HG03565 (cell line): ENCODE measurements around the gene TNFRSF14.
"Not testable (repeated sequence)": the region's sequence is repeated elsewhere in the genome, so short reads cannot be mapped to it uniquely, and the experiment has no call there.

Experiments
- ATAC-seq: cut with Tn5 transposase; IDR thresholded peaks from one replicate; pipeline ENCODE4 v1.9.1; 2021; ENCODE audit warnings: mild to moderate bottlenecking, moderate library complexity; ENCODE audit not compliant: unreplicated experiment

The TNFRSF14 gene

DNA sequence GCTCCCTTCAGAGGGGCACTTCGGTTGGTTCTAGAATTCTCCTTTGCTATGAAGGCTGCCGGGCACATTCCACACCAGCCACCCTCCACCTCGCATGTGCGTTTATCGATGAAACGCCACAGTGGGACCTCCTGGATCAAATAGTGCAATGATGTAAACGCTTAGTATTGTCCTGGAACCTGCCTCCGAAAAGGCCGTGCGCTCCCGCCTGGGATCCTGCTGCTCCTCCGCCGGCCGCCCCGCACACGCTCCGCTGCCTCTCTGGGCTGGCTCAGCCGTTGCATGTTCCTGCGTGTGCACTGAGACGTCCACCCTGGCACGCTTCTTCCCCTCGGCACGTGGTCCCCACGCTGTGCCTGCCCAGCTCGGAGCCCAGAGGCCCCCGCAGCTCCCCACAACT is 4.0 kb upstream of the TNFRSF14 start:
- no peak for ATAC-seq

DNA sequence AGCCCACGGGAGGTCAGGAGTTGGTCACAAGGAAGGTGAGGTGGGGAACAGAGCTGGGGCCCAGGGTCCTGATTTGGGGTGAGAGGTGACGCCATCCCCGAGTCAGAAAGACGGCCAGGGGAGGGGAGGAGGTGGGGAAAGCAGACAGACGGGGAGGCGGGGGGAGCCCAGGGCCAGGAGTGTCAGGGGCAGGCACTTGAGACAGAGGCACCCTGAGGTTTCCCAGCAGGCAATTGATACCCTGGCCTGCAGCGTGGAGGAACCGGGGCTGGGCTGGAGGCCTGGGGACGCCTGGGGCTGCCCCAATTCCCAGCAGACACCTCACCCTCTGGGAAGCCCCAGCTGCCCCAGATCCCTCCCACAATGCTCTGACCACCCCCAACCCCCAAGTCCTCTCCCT is 3.1 kb upstream of the TNFRSF14 start:
- ATAC-seq: not testable (repeated sequence)

DNA sequence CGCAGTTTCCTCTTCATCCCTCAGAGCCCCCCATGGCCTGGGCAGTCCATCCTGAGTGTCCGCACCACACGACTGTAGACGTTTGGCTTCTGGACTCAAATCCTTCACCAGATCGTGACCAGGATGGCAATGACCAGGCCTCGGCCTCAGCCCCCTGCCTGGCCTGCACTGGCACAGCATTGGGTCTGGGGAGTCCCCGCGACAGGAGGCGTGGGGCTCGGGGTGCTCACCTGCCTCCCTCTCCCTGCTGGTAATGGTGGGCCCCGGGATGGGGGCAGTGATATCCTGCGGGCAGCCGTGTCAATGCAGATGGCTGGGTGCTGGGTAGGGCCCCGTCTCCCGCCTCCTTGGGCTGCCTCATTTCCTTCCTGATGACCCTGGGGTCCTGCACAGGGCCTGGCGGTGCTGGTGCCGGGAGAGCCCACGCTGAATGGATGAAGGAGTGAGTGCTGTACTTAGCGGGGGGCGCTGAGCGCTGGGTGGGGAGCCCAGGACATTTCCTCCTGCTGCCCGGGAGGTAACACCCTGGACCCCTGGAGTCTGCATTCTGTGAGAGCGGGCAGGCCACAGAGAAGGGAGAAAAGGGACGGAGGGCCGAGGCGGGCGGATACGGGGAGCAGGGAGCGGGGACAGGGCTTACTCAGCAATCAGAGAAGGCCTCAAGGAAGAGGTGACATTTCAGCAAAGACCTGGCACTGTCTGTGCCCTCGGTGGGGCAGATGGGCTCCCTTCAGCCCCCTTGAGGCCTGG is 2.1 kb upstream of the TNFRSF14 start:
- ATAC-seq: no peak

DNA sequence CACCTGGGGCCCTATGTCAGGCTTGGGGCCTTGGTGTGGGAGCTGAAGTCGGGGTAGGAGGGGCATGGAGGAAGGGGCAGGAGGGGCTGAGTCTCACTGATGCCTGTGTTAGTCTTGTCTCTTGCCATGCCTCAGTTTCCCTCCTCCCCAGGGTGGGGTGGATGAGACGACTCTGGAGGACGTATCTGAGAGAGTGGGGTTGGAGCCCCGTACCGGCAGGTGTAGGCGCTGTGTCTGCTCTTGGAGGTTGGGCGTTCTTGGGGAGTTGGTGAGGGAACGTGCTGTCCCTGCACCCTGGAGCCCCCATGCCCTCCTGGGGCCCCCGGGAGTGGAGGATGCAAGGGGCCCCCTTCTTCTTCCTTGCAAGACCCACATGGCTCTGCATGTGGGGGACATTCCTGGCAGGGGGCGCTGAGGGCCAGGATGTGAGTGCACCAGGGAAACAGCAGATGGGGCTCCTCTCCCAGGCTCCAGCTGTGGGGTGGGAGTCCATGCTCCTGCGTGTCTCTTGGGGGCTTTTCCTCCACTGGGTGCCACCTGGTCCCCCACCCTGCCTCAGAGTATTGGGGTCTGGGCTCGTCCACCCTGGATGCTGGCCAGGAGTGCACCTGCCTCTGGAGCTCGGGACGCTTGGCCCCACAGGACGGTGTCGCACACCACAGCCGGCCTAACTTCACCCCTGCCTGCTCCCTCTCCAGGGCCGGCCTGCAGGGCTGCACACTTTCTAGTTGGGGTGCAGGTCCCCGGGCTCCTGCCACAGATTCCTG is 1.4 kb upstream of the TNFRSF14 start:
- no peak for ATAC-seq

DNA sequence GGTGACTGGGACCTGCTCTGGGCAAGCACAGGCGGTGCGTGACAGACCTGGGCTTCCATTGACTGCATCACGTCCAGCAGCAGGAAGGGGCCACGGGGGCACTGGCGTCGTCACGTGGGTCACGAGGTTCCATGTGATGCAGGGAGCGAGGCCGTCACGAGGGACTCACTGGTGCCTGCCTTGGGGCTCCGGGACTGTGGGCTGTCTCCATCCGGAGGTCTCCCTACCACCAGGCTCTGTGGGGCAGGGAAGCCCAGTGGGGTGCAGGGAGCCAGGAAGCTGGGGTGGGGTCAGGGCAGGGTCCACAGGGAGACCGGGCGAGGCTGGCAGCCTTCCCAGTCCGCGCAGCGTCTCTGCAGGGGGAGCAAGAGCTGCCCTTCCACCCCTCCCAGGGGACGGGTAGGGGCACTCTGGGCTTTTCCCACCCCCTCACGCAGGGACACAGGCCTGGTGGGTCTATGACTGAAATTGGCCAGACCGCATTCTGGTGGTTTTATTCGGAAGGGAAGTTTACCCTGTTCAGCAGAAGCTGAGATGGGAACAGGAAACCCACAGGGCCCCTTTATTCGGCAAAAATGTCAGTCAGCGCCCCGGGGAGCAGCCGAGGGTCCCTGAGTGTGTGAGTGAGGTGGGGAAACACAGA is 416 bp upstream of the TNFRSF14 start:
- no peak for ATAC-seq

DNA sequence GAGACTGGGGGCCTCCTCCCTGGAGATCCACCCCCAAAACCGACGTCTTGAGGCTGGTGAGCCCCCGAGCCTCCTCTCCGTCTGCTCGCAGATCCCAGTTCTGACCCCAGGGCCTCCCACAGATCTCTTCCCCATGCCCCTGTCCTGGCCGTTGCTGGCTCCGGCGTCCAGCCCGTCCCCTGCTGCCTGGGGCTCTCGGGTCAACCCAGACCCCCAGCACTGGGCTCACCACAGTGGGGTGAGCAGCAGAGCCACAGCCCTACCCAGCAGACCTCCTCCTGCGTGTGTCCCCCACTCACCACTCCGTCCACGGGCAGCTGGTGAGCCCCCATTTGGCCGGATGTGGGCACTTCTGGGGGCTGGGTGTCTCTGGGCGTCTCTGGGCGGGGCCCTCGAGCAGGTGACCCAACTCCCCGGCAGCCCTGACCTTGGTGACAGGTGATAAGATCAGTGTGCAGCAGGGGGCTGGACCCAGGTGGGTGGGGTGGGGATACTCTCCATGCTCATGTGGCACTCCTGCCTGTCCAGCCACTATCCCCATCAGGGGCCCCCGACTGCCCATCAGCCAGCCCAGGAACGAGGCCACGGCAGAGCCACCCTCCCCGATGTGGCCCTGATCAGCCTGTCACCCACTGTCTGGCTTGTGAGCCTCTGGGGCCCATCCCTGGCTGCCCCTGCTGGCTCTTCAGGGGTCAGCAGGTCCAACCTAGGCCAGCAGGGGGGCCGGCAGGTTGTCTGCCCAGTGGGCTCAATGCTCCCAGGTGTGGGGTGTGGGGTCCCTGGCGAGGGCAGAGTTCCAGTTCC is 709 bp downstream of the TNFRSF14 start:
- ATAC-seq: no peak

DNA sequence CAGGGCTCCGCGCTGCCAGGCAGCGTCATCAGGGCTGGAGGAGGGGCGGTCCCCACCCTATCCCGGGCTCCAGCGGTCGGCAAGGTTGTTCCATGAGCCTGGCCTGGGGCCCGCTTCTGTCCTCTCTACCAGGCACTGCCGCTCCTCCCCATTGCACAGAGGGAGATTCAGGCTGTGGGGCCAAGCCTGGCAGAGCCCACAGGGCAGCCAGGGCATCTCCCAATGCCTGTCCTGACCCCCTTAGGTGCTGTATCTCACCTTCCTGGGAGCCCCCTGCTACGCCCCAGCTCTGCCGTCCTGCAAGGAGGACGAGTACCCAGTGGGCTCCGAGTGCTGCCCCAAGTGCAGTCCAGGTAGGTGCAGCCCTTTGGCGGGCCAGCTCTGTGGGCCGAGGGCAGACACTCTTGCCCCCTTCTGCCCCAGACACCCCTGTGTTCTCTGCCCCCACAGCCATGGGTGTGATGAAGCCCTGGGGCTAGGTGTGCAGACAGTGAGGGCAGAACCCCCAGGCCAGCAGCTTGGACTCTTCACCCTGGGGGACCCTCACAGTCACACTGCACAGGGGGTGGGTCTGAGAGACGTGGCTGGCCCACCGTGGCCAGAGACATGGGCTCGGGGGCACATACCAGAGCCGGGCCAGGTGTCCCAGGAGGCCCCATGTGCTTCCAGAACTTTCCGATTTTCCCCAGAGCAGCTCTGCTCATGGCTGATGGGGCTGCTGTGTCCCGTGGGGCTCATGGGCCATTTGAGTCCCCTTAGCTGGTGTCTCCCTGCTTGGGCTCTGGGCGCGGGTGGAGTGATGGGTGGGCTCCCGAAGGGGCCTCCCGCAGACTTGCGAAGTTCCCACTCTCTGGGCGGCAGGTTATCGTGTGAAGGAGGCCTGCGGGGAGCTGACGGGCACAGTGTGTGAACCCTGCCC is 1.6 kb downstream of the TNFRSF14 start:
- ATAC-seq: no peak

DNA sequence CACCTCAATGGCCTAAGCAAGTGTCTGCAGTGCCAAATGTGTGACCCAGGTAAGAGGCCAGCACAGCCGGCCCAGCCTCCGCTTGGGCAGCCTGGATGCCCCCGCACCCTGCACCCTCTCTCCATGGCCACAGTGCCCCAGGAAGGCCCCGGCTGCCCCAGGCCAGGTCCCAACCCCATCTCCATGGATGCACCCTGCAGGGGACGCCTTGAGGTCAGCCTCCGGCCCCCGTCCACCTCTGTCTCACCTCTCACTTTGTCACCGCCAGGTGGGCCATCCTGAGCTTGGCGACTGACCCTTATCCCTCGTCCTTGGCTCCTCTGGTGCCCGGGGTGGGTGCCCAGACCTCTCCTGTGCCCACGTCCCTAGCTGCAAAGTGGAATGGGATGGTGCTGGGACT is 2.2 kb downstream of the TNFRSF14 start:
- no peak for ATAC-seq

DNA sequence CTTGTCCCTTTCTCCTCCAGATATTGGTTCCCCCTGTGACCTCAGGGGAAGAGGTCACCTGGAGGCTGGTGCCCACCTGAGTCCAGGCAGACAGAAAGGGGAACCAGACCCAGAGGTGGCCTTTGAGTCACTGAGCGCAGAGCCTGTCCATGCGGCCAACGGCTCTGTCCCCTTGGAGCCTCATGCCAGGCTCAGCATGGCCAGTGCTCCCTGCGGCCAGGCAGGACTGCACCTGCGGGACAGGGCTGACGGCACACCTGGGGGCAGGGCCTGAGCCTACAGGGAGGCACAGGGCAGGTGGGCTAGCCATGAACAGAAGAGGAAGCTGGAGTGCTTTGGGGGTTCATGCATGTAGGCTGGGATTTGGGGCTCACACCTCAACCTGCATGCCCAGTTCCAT is 2.7 kb downstream of the TNFRSF14 start:
- no peak for ATAC-seq

DNA sequence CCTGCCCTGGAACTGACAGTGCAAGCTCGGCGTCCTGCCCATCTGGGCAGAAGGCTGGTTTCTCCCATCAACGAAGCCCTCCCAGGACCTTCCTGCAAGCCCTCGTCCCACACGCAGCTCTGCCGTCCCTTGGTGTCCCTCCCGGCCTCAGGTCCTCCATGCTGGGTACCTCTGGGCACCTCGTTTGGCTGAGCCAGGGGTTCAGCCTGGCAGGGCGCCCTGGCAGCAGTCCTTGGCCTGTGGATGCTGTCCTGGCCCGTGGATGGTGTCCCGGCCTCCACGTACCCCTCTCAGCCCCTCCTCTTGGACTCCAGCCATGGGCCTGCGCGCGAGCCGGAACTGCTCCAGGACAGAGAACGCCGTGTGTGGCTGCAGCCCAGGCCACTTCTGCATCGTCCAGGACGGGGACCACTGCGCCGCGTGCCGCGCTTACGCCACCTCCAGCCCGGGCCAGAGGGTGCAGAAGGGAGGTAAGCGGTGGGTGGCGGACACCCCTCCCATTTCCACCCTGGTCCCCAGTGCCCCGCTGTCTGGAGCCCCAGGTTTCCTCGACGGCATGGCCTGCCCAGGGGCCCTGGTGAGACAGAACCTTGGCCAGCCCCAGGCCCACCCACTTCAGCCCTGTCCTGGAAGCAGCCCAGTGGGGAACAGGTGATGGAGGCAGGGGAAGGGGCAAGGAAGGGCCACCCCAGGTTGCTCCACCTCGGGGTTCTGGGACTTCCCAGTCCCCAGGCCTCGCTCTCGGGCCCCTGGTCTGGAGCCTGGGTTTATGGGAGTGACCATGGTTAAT is 3.5 kb downstream of the TNFRSF14 start:
- no peak for ATAC-seq

DNA sequence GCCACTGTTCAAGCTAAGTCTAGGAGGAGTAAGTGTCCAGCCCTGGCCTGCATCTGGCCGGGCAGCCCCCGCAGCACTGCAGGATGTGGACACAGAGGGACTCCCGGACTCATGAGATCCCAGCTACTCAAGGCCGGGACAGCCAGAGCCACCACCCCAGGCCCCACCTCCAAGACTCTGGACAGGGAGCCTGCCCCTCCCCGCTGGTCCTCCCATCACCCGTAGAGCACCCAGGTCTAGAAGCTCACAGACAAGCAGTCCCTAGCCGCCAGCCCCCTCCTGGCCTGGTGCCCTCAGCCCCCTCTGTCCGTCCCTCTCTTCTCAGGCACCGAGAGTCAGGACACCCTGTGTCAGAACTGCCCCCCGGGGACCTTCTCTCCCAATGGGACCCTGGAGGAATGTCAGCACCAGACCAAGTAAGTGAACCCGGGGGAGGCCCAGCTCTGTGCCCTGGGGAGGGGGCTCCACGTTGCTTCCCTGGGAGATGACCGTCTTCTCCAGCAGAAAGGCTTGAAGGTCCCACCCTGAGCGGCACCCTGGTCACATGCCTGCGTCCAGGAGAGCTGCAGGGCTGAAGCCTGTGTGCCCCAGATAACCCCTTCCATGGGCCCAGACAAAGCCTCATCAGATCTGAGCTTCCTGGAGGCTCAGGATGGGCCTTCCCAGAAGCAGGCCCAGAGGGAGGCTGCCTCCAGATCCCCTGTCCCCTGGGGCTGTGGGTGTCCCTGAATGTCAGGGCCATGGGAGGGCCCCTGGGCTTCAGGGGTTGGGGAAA is 4.3 kb downstream of the TNFRSF14 start:
- ATAC-seq: no peak

DNA sequence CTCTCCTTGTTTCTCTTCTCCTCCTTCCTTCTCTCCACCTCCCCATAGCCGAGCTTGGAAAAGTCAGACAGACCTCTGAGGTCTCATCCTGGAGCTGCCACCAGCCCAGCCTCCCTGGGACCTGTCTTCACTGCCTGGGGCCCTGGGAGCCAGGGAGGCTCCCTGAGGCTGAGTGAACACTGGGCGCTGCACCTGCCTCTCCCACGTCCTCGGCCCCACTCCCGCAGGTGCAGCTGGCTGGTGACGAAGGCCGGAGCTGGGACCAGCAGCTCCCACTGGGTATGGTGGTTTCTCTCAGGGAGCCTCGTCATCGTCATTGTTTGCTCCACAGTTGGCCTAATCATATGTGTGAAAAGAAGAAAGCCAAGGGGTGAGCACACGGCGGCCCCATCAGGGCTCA is 5.3 kb downstream of the TNFRSF14 start:
- ATAC-seq: no peak

DNA sequence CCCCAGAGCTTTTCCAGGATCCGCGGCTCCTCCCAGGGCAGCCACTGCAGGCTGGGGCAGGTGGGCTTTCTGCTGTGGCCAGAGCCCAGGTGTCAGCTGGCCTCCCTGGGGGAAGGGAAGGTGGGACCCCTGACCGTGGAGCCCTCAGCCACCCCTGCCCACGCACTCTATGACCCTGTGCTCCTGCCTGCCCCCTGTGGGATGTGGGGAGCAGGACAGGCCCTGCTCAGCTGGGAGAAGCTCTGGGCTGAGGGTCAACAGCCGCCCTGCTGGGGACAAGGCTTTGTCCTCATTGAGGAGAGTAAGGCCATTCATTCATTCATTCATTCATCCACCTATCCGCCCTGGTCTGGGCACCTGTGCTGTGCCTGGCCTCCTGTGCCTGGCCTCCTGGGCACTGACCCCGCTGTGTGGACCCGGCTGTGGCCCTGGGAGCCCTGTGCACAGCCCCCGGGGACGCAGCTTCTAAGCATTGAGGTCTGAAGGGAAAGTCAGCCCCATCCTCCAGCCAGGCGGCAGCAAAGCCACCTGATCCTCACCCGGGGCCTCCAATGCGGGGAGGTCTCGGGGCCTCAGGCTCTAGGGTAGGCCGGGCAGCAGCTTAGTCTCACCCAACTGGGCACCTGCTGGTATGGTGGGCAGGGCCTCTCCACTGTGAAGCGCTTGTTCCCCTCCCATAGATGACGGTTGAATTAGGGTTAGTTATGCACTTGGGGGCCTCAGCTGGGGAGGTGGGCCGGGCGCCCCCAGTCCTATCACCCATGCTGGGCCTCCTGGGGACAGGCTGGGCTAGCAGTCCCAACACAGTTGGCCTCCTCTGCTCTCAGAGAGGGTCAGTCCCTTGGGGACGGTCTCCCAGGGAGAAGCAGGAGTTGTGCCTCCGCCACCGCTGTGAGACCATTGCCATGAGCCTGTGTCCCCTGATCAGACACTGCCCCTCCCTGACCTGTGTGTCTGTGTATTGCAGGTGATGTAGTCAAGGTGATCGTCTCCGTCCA is 6.0 kb downstream of the TNFRSF14 start:
- ATAC-seq: no peak

DNA sequence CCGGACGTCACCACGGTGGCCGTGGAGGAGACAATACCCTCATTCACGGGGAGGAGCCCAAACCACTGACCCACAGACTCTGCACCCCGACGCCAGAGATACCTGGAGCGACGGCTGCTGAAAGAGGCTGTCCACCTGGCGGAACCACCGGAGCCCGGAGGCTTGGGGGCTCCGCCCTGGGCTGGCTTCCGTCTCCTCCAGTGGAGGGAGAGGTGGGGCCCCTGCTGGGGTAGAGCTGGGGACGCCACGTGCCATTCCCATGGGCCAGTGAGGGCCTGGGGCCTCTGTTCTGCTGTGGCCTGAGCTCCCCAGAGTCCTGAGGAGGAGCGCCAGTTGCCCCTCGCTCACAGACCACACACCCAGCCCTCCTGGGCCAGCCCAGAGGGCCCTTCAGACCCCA is 7.0 kb downstream of the TNFRSF14 start:
- ATAC-seq: no peak

DNA sequence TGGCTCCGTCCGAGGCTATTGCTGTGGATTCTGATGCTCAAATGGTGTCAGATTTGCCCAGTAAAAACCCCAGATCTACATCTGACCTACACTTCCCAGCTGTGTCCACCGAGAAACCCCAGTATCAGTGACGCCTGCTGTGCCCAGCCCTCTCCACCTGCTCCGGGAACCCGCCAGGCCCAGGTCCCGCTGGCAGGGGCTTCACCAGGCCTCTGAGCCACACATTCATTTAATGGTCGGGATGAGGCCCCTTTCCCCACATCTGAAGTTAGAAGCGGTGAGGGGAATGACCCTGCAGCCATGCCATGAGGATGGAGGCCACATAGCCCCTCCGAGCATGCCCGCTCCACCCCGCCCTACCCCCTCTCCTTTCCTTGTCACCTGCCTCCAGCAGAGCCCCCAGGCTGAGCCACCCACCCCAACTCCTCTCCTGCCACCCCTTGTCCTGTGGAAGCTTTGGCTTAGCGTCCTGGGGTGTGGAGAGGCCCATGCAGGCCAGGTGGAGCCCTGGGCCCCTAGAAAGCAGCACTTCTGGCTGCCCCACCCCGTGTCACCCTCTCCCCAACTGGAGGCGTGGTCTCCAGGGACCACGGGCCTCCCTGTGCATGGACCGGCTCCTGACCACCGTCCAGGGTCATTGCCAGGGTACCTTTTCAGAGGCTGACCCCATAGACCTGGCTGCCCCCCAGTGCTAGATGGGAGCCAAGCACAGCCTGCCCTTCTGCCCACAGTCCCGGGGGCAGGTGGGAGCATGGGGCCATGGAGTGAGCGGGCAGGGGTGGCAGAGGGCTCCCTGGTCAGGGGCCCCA is 8.0 kb downstream of the TNFRSF14 start:
- no peak for ATAC-seq

DNA sequence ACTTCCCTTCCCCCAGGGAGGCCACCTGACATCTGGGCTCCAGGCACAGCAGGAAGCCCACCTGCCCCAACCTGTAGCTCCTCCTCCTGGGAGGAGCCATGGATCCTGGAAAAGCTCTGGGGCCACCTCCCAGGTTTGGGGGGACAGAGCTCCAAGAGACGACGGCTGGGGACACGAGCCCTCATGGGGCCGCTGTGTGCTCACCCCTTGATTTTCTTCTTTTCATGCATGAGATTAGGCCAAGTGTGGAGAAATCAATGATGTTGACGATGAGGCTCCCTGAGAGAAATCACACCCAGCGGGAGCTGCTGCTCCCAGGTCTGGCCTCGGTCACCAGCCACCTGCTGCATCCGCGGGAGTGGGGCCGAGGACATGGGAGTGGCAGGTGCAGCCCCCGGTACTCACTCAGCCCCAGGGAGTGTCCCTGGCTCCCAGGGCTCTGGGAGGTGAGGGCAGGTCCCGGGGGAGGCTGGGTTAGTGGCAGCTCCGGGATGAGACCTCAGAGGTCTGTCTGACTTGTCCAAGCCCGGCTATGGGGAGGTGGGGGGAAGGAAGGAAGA is 8.7 kb downstream of the TNFRSF14 start:
- no peak for ATAC-seq
